PC-3 (cell line): ENCODE data around the gene CNIH1. TPM values are rescaled to one million over a fixed set of nuclear protein-coding genes. Genes with fewer than 3 reads are reported as not detected.
"Not testable (repeated sequence)": the region's sequence is repeated elsewhere in the genome, so short reads cannot be mapped to it uniquely, and the experiment has no call there.

ENCODE experiments used
- ATAC-seq: fragments of 200-7000 bp; cut with Tn5 transposase; 2 replicates; pipeline ENCODE4 v1.9.1; 2020; ENCODE audit warnings: mild to moderate bottlenecking, moderate library complexity
- BruUV-seq: library from RNA; stranded (reverse); fragments of 400-500 nt; replicated peaks from 2 replicates; lab custom pipeline; 2021; lab: Mats Ljungman, UMichigan
- CTCF ChIA-PET: fragments of 300-600 bp; sonication (Branson Sonifier 250); formaldehyde crosslinking; loops from one replicate; lab custom pipeline; 2022; ENCODE audit warnings: antibody characterized with exemption; lab: Charles Lee
- POLR2A ChIA-PET: fragments of 300-600 bp; sonication (Branson Sonifier 250); formaldehyde crosslinking; loops from one replicate; lab custom pipeline; 2022; ENCODE audit warnings: antibody characterized with exemption; ENCODE audit not compliant: unreplicated experiment; lab: Charles Lee
- DNase-seq: peaks from one replicate; pipeline ENCODE4 v3.0.0-alpha.2; 2015
- H2AFZ ChIP-seq: fragments of 300-600 bp; sonication (generic); 2 replicates; pipeline ENCODE4 v1.6.0; 2016; ENCODE audit warnings: antibody characterized with exemption, low read length
- H3F3A ChIP-seq: fragments of 300-600 bp; sonication (generic); one replicate; pipeline ENCODE4 v1.6.0; 2017; ENCODE audit warnings: antibody characterized with exemption, low read length, control low read depth, mild to moderate bottlenecking; ENCODE audit not compliant: unreplicated experiment
- H3K27ac ChIP-seq: fragments of 300-600 bp; sonication (generic); 2 replicates; pipeline ENCODE4 v1.5.1; 2016; ENCODE audit warnings: mild to moderate bottlenecking, low read length
- H3K27me3 ChIP-seq: fragments of 300-600 bp; sonication (generic); 2 replicates; pipeline ENCODE4 v1.6.1; 2016; ENCODE audit warnings: low read length, mixed read lengths
- H3K36me3 ChIP-seq: fragments of 300-600 bp; sonication (generic); 2 replicates; pipeline ENCODE4 v1.6.1; 2016; ENCODE audit warnings: low read depth, mixed run types, low read length, mixed read lengths
- H3K4me1 ChIP-seq: fragments of 300-600 bp; sonication (generic); 2 replicates; pipeline ENCODE4 v1.5.1; 2016; ENCODE audit warnings: low read length; ENCODE audit not compliant: insufficient read depth
- H3K4me2 ChIP-seq: fragments of 300-600 bp; sonication (generic); 2 replicates; pipeline ENCODE4 v1.6.0; 2016; ENCODE audit warnings: low read length
- H3K4me3 ChIP-seq: fragments of 300-600 bp; sonication (generic); 2 replicates; pipeline ENCODE4 v1.5.1; 2016; ENCODE audit warnings: mild to moderate bottlenecking, low read length, mixed read lengths
- H3K79me2 ChIP-seq: fragments of 300-600 bp; sonication (generic); 2 replicates; pipeline ENCODE4 v1.6.1; 2017; ENCODE audit warnings: low read length, mixed read lengths
- H3K9ac ChIP-seq: fragments of 300-600 bp; sonication (generic); 2 replicates; pipeline ENCODE4 v1.6.0; 2016; ENCODE audit warnings: mild to moderate bottlenecking, low read length
- H3K9me2 ChIP-seq: fragments of 300-600 bp; sonication (generic); replicated peaks from 2 replicates; pipeline ENCODE4 v1.6.1; 2016; ENCODE audit warnings: mixed run types, low read length, mixed read lengths
- H3K9me3 ChIP-seq: fragments of 300-600 bp; sonication (generic); 2 replicates; pipeline ENCODE4 v1.6.1; 2016; ENCODE audit warnings: low read length, mixed read lengths
- H4K20me1 ChIP-seq: fragments of 300-600 bp; sonication (generic); 2 replicates; pipeline ENCODE4 v1.6.1; 2016; ENCODE audit warnings: low read length, mixed read lengths
- CTCF ChIP-seq: fragments of 300-600 bp; sonication (generic); conservative IDR thresholded peaks from 2 replicates; pipeline ENCODE4 v1.5.1; 2017; ENCODE audit warnings: antibody characterized with exemption, low read depth, mild to moderate bottlenecking, low read length
- EZH2 ChIP-seq: fragments of 300-600 bp; sonication (generic); IDR thresholded peaks from one replicate; pipeline ENCODE4 v1.6.1; 2017; ENCODE audit warnings: antibody characterized with exemption, mild to moderate bottlenecking, low read length; ENCODE audit not compliant: unreplicated experiment
- EZH2phosphoT487 ChIP-seq: fragments of 300-600 bp; sonication (generic); IDR thresholded peaks from 2 replicates; pipeline ENCODE4 v1.6.1; 2018; ENCODE audit warnings: mild to moderate bottlenecking, antibody characterized with exemption, low read length, borderline replicate concordance
- intact Hi-C: fragments of 100-400 bp; cut with micrococcal nuclease; formaldehyde crosslinking; loops from 2 replicates; pipeline ENCODE4 v1.9.0; 2023
- total RNA-seq: library from RNA; depleted of rRNA; stranded (reverse); fragments of >200 nt; gene quantifications from 2 replicates; pipeline ENCODE4 v1.2.3, GENCODE V29; 2014

The CNIH1 gene
- total RNA-seq, 1 experiment from 2014 or later = 194 TPM

- CTCF ChIA-PET = no interaction called here
- Histone ChIP-seq H3K27me3 (no peaks in the 10 kb centered on the region), H3K9me2 (no peaks in the 10 kb centered on the region), H3K4me1 (peaks cover 58% of the 10 kb centered on the region), H3K4me3 (peak overlapping the region; percentile 74), H3K4me2 (peak overlapping the region; percentile 83), H3K9ac (peak overlapping the region; percentile 81), H3K79me2 (peaks cover 58% of the 10 kb centered on the region), H3F3A (peaks cover 12% of the 10 kb centered on the region), H3K36me3 (peaks cover 8% of the 10 kb centered on the region), H4K20me1 (peaks cover 49% of the 10 kb centered on the region), H3K9me3 (no peaks in the 10 kb centered on the region), H2AFZ (no peak overlapping the region), H3K27ac (0 out of 2 replicates have a peak overlapping the region, but pooled peaks have one; percentile 74)
- intact Hi-C loops = loop anchor here (2.0 to 5.0 kb wide), 3 partner anchors 41 to 333 kb away; no protein-coding TSS in a partner anchor
- BruUV-seq = TSS peak; percentile 54
- no peak for DNase-seq
- no peak for TF ChIP-seq CTCF
- no peak for TF ChIP-seq EZH2
- TF ChIP-seq EZH2phosphoT487 = no peak
- POLR2A ChIA-PET = no interaction called here
- ATAC-seq = no peak
These were observed 1.1 kb downstream of the CNIH1 start for GRCh38 chr14:54440037-54440436.

- Histone ChIP-seq H2AFZ (no peak overlapping the region), H3K9me3 (no peaks in the 10 kb centered on the region), H3K9me2 (no peaks in the 10 kb centered on the region), H3K4me2 (peak overlapping the region; percentile 83), H3K9ac (no peak overlapping the region), H3K27me3 (no peaks in the 10 kb centered on the region), H3F3A (peaks cover 12% of the 10 kb centered on the region), H3K36me3 (peaks cover 21% of the 10 kb centered on the region), H3K79me2 (peaks cover 71% of the 10 kb centered on the region), H3K4me1 (peaks cover 68% of the 10 kb centered on the region), H3K27ac (no peak overlapping the region), H4K20me1 (peaks cover 62% of the 10 kb centered on the region), H3K4me3 (peak overlapping the region; percentile 74; the same call in 1 of the 2 replicates)
- intact Hi-C loops = no loop called here
- TF ChIP-seq CTCF (no peak), EZH2 (no peak), EZH2phosphoT487 (no peak)
- POLR2A ChIA-PET = no interaction called here
- CTCF ChIA-PET = interaction anchor here (0.7 to 1.1 kb wide), 2 partner anchors 18 to 89 kb away, joined by 3 read pairs; no protein-coding TSS in a partner anchor
- no TSS peak for BruUV-seq
- ATAC-seq (no peak), DNase-seq (peak; percentile 45)
These were observed 2.5 kb downstream of the CNIH1 start for GRCh38 chr14:54438703-54439102.

GRCh38 chr14:54437954-54438353 is 3.2 kb downstream of the CNIH1 start:
- H3K4me2 ChIP-seq = peak overlapping the region; percentile 83
- peaks cover 68% of the 10 kb centered on the region for H3K4me1 ChIP-seq
- H3K79me2 ChIP-seq = peaks cover 79% of the 10 kb centered on the region
- intact Hi-C loops, H3K9me2 ChIP-seq, BruUV-seq, DNase-seq, H3K4me3 ChIP-seq, ATAC-seq, H2AFZ ChIP-seq, H3K9me3 ChIP-seq, H3K27me3 ChIP-seq, H3K27ac ChIP-seq, H3K9ac ChIP-seq: not testable (repeated sequence)
- H4K20me1 ChIP-seq = peaks cover 67% of the 10 kb centered on the region
- ChIA-PET POLR2A (interaction anchor here (0.5 kb wide), 1 partner anchor 94 kb away, joined by 6 read pairs; no protein-coding TSS in a partner anchor), CTCF (interaction anchor here (1.1 kb wide), 1 partner anchor 17 kb away, joined by 3 read pairs; no protein-coding TSS in a partner anchor)
- peaks cover 12% of the 10 kb centered on the region for H3F3A ChIP-seq
- peaks cover 25% of the 10 kb centered on the region for H3K36me3 ChIP-seq
